COLO668 (cell line): ENCODE results near the gene PCBP3.

Source experiments
- DNase-seq: peaks from one replicate; lab custom pipeline; 2025; ENCODE audit not compliant: unreplicated experiment; lab: John Stamatoyannopoulos, UW

The PCBP3 gene

GRCh38 chr21:45985471-45986315, 342.2 kb downstream of the PCBP3 start:
- no peak for DNase-seq

GRCh38 chr21:45986316-45987051, 343.0 kb downstream of the PCBP3 start:
- no peak for DNase-seq

- no peak for DNase-seq
These were observed 343.7 kb downstream of the PCBP3 start for GRCh38 chr21:45987121-45987711.

GRCh38 chr21:45988366-45989347, 345.1 kb downstream of the PCBP3 start:
- DNase-seq: no peak

- no peak for DNase-seq
These were observed 346.0 kb downstream of the PCBP3 start for GRCh38 chr21:45989355-45990048.

- DNase-seq: no peak
These were observed 346.7 kb downstream of the PCBP3 start for GRCh38 chr21:45990049-45990711.

- no peak for DNase-seq
These were observed 347.4 kb downstream of the PCBP3 start for GRCh38 chr21:45990741-45991605.

DNA sequence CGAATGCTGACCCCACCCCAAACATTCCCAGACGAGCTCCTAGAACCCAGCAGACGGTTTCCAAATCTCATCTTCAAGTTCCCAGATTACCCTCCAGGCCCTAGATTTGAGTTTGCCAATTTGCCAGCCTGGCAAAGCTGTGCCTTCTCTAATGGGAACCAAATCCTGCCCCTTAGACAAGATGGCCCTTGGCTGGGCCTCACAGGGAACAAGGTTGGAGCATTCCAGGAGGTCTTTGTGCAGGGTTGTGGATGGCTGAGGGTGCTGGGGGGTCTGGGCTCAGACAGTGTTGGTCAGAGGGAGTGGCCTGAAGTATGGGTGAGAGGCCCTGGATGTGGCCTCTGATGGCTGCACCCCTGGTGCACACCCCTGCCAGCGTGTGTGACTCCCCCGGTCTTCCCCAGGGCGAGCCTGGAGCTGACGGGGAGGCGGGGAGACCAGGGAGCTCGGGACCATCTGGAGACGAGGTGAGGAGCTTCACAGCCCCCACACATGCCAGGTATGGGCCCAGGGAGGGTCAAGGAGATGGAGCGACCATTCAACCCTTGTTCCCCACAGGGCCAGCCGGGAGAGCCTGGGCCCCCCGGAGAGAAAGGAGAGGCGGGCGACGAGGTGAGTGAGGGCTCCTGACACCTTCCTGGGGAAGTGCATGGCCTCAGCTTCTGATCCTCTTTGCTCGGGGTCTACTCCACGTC, 348.2 kb downstream of the PCBP3 start:
- no peak for DNase-seq
